H9 (cell line): Measurements from ENCODE around the gene STKLD1. TPM values are rescaled to one million over a fixed set of nuclear protein-coding genes. Genes with fewer than 3 reads are reported as not detected.
"Not testable (repeated sequence)": the region's sequence is repeated elsewhere in the genome, so short reads cannot be mapped to it uniquely, and the experiment has no call there.

Experiments used
- DNase-seq: peaks from one replicate; pipeline ENCODE4 v3.0.0-alpha.2; 2017
- H2AFZ ChIP-seq: one replicate; pipeline ENCODE4 v1.6.1; 2013; ENCODE audit warnings: mild to moderate bottlenecking, low read length, control low read depth, moderate library complexity
- H2AK5ac ChIP-seq: 2 replicates; pipeline ENCODE4 v1.6.1; 2013; ENCODE audit warnings: low read length, control low read depth, mixed read lengths; ENCODE audit not compliant: insufficient read length
- H2BK120ac ChIP-seq: one replicate; pipeline ENCODE4 v1.6.1; 2013; ENCODE audit warnings: low read depth, mild to moderate bottlenecking, low read length, control low read depth, inconsistent platforms; ENCODE audit not compliant: poor library complexity, severe bottlenecking
- H2BK12ac ChIP-seq: 2 replicates; pipeline ENCODE4 v1.6.1; 2013; ENCODE audit warnings: low read length, control low read depth, mixed read lengths, low read depth; ENCODE audit not compliant: insufficient read length
- H2BK15ac ChIP-seq: 2 replicates; pipeline ENCODE4 v1.6.1; 2013; ENCODE audit warnings: low read depth, low read length, control low read depth
- H2BK20ac ChIP-seq: one replicate; pipeline ENCODE4 v1.6.1; 2013; ENCODE audit warnings: low read depth, mild to moderate bottlenecking, low read length, control low read depth, inconsistent platforms; ENCODE audit not compliant: poor library complexity, severe bottlenecking
- H2BK5ac ChIP-seq: 2 replicates; pipeline ENCODE4 v1.6.1; 2013; ENCODE audit warnings: low read length, control low read depth, mixed read lengths; ENCODE audit not compliant: insufficient read length
- H3K14ac ChIP-seq: 2 replicates; pipeline ENCODE4 v1.6.1; 2013; ENCODE audit warnings: low read length, control low read depth; ENCODE audit not compliant: insufficient read depth
- H3K18ac ChIP-seq: 2 replicates; pipeline ENCODE4 v1.6.1; 2013; ENCODE audit warnings: low read depth, mild to moderate bottlenecking, mixed read lengths, low read length, control low read depth; ENCODE audit not compliant: insufficient read length
- H3K23ac ChIP-seq: 2 replicates; pipeline ENCODE4 v1.6.1; 2013; ENCODE audit warnings: low read length, control low read depth, mixed read lengths, low read depth; ENCODE audit not compliant: insufficient read length
- H3K23me2 ChIP-seq: 2 replicates; pipeline ENCODE4 v1.6.1; 2013; ENCODE audit warnings: low read depth, mild to moderate bottlenecking, mixed read lengths, low read length, control low read depth; ENCODE audit not compliant: insufficient read length, poor library complexity, severe bottlenecking
- H3K27ac ChIP-seq: 2 replicates; pipeline ENCODE4 v1.5.1; 2013; ENCODE audit warnings: low read length, control low read depth, mixed read lengths, low read depth; ENCODE audit not compliant: insufficient read length
- H3K27me3 ChIP-seq: 2 replicates; pipeline ENCODE4 v1.6.1; 2013; ENCODE audit warnings: low read length, control low read depth, inconsistent platforms; ENCODE audit not compliant: insufficient read depth
- H3K4ac ChIP-seq: 2 replicates; pipeline ENCODE4 v1.6.1; 2013; ENCODE audit warnings: low read depth, mild to moderate bottlenecking, control low read depth, inconsistent platforms, low read length, moderate library complexity
- H3K4me1 ChIP-seq: 2 replicates; pipeline ENCODE4 v1.6.1; 2013; ENCODE audit warnings: low read length, control low read depth, inconsistent platforms; ENCODE audit not compliant: insufficient read depth
- H3K4me2 ChIP-seq: 2 replicates; pipeline ENCODE4 v1.6.1; 2013; ENCODE audit warnings: low read length, control low read depth, mixed read lengths; ENCODE audit not compliant: insufficient read length, insufficient read depth
- H3K56ac ChIP-seq: 2 replicates; pipeline ENCODE4 v1.6.1; 2013; ENCODE audit warnings: low read depth, mild to moderate bottlenecking, mixed read lengths, low read length, control low read depth; ENCODE audit not compliant: insufficient read length
- H3K79me1 ChIP-seq: 2 replicates; pipeline ENCODE4 v1.6.1; 2013; ENCODE audit warnings: low read depth, mild to moderate bottlenecking, moderate library complexity, low read length, control low read depth, inconsistent platforms; ENCODE audit not compliant: insufficient read depth, poor library complexity, severe bottlenecking
- H3K79me2 ChIP-seq: 2 replicates; pipeline ENCODE4 v1.6.1; 2013; ENCODE audit warnings: low read length, control low read depth, inconsistent platforms; ENCODE audit not compliant: insufficient read depth
- H3K9ac ChIP-seq: 2 replicates; pipeline ENCODE4 v1.6.1; 2013; ENCODE audit warnings: low read length, control low read depth, mixed read lengths; ENCODE audit not compliant: insufficient read length; ENCODE audit errors: extremely low read depth
- H3K9me3 ChIP-seq: one replicate; pipeline ENCODE4 v1.6.1; 2013; ENCODE audit warnings: low read depth, low read length, inconsistent platforms; ENCODE audit not compliant: control insufficient read depth
- H3T11ph ChIP-seq: one replicate; pipeline ENCODE4 v1.6.1; 2013; ENCODE audit warnings: mild to moderate bottlenecking, low read length, control low read depth, inconsistent platforms
- H4K20me1 ChIP-seq: one replicate; pipeline ENCODE4 v1.6.1; 2013; ENCODE audit not compliant: control insufficient read depth, insufficient read length, insufficient read depth
- H4K5ac ChIP-seq: 2 replicates; pipeline ENCODE4 v1.6.1; 2013; ENCODE audit warnings: low read depth, mild to moderate bottlenecking, mixed read lengths, low read length, control low read depth; ENCODE audit not compliant: insufficient read length
- H4K8ac ChIP-seq: replicated peaks from 2 replicates; pipeline ENCODE4 v1.6.1; 2013; ENCODE audit warnings: low read length, control low read depth, mixed read lengths, low read depth; ENCODE audit not compliant: insufficient read length
- H4K91ac ChIP-seq: 2 replicates; pipeline ENCODE4 v1.6.1; 2013; ENCODE audit warnings: low read depth, mild to moderate bottlenecking, moderate library complexity, mixed read lengths, low read length, control low read depth; ENCODE audit not compliant: insufficient read length
- H3K27ac Mint-ChIP-seq, 3 experiments: 2 replicates in 2 of 3; 3 replicates in 1 of 3; pipeline ENCODE4 v1.8.0; 2020 to 2021; ENCODE audit warnings: mixed read lengths in 3 of 3, mild to moderate bottlenecking in 1 of 3, moderate library complexity in 1 of 3
- H3K27me3 Mint-ChIP-seq: 2 replicates; pipeline ENCODE4 v1.8.0; 2021; ENCODE audit warnings: low read depth, mild to moderate bottlenecking, moderate library complexity, mixed read lengths
- H3K36me3 Mint-ChIP-seq, 3 experiments: 2 replicates in 2 of 3; 3 replicates in 1 of 3; pipeline ENCODE4 v1.8.0; 2020 to 2021; ENCODE audit warnings: low read depth in 3 of 3, mixed read lengths in 3 of 3; ENCODE audit not compliant: insufficient read depth in 1 of 3
- H3K4me1 Mint-ChIP-seq, 2 experiments: 2 replicates each; pipeline ENCODE4 v1.8.0; 2020; ENCODE audit warnings: mixed read lengths in 2 of 2
- H3K4me3 Mint-ChIP-seq, 2 experiments: 2 replicates in 1 of 2; 3 replicates in 1 of 2; pipeline ENCODE4 v1.8.0; 2020 to 2021; ENCODE audit warnings: mild to moderate bottlenecking in 2 of 2, mixed read lengths in 2 of 2, moderate library complexity in 1 of 2
- H3K9me3 Mint-ChIP-seq, 2 experiments: 2 replicates in 1 of 2; 3 replicates in 1 of 2; pipeline ENCODE4 v1.8.0; 2020; ENCODE audit warnings: mild to moderate bottlenecking in 2 of 2, mixed read lengths in 2 of 2, moderate library complexity in 1 of 2
- CTCF ChIP-seq: fragments of 200-600 bp; sonication (generic); conservative IDR thresholded peaks from 3 replicates; pipeline ENCODE4 v1.8.0; 2021; ENCODE audit warnings: antibody characterized with exemption, mild to moderate bottlenecking
- WGBS: extraction: QIAGEN DNeasy Blood & Tissue Kit; methylation state at CpG from one replicate; pipeline ENCODE4 v1.1.7; 2013; ENCODE audit warnings: missing lambda C conversion rate, low lambda C conversion rate, mixed read lengths; ENCODE audit not compliant: insufficient read length; ENCODE audit errors: extremely low coverage; 5-methylcytosine and 5-hydroxymethylcytosine counted together
- total RNA-seq: library from RNA; stranded (reverse); gene quantifications from 2 replicates; pipeline ENCODE4 v1.2.1, GENCODE V29; 2021

The STKLD1 gene
- total RNA-seq, 1 experiment from 2014 or later = 0.57 TPM

GRCh38 chr9:133329306-133330156 is 46.6 kb upstream of the STKLD1 start:
- not testable (repeated sequence) for H2BK120ac ChIP-seq, H3K4me2 ChIP-seq, H4K91ac ChIP-seq, H3K4me3 Mint-ChIP-seq, H2BK20ac ChIP-seq, H3K27ac ChIP-seq, H3K27me3 ChIP-seq, H2BK5ac ChIP-seq, H4K5ac ChIP-seq, H2AK5ac ChIP-seq, H3K14ac ChIP-seq, H3K79me1 ChIP-seq, H3K9ac ChIP-seq, H3K18ac ChIP-seq, H2AFZ ChIP-seq, H3K23ac ChIP-seq, H3K56ac ChIP-seq, H4K20me1 ChIP-seq, H2BK12ac ChIP-seq, H2BK15ac ChIP-seq, H3K4me1 ChIP-seq, H3K79me2 ChIP-seq, H4K8ac ChIP-seq, H3K27ac Mint-ChIP-seq, H3K9me3 ChIP-seq, H3T11ph ChIP-seq, H3K23me2 ChIP-seq, H3K4ac ChIP-seq
- TF ChIP-seq CTCF = peak; percentile 79
- peaks cover 25 to 28% of the 10 kb centered on the region in 2 experiments for H3K9me3 Mint-ChIP-seq
- WGBS = no CpG with 5 or more reads among the region's 21 CpGs
- peaks cover 32 to 48% (median 46%) of the 10 kb centered on the region in 3 experiments for H3K36me3 Mint-ChIP-seq
- H3K27me3 Mint-ChIP-seq = peaks cover 13% of the 10 kb centered on the region
- peaks cover 6 to 12% of the 10 kb centered on the region in 2 experiments for H3K4me1 Mint-ChIP-seq
- peak; percentile 61 for DNase-seq
